GM12878 (cell line): Measurements from ENCODE around the gene RFXANK. TPM values are rescaled to one million over a fixed set of nuclear protein-coding genes. Genes with fewer than 3 reads are reported as not detected.
A peak's percentile ranks its signal among the peaks of the same experiment; 100 is the strongest.

Experiments used
- ATAC-seq: fragments of 200-7000 bp; cut with Tn5 transposase; 3 replicates; pipeline ENCODE4 v1.9.1; 2020; ENCODE audit warnings: mild to moderate bottlenecking, moderate library complexity
- BruUV-seq: library from RNA; stranded (reverse); fragments of 400-500 nt; replicated peaks from 2 replicates; lab custom pipeline; 2021; lab: Mats Ljungman, UMichigan
- CTCF ChIA-PET: fragments of 300-600 bp; sonication (Branson Sonifier 250); formaldehyde crosslinking; extraction: SDS; loops from one replicate; lab custom pipeline; 2021; ENCODE audit warnings: inconsistent platforms; lab: Yijun Ruan, JAX
- POLR2A ChIA-PET: fragments of 350-600 bp; formaldehyde crosslinking; extraction: SDS; loops from one replicate; lab custom pipeline; 2021; ENCODE audit warnings: inconsistent platforms; lab: Charles Lee
- RAD21 ChIA-PET: fragments of 300-600 bp; sonication (Branson Sonifier 250); formaldehyde crosslinking; loops from one replicate; lab custom pipeline; 2023; ENCODE audit warnings: antibody characterized with exemption; ENCODE audit not compliant: unreplicated experiment; lab: Charles Lee
- SMC1A ChIA-PET: fragments of 300-600 bp; sonication (Branson Sonifier 250); formaldehyde crosslinking; loops from one replicate; lab custom pipeline; 2023; ENCODE audit not compliant: unreplicated experiment, uncharacterized antibody; lab: Charles Lee
- DNase-seq: peaks from one replicate; pipeline ENCODE4 v3.0.0-alpha.2; 2011; ENCODE audit warnings: low read depth, low spot score
- FAIRE-seq: peaks from 3 replicates; lab custom pipeline; 2011; peaks lifted over from hg19 to GRCh38; lab: Jason Lieb, UNC
- H2AFZ ChIP-seq: 2 replicates; pipeline ENCODE4 v1.6.0; 2011; ENCODE audit warnings: low read depth, low read length, control low read depth; ENCODE audit not compliant: control insufficient read depth
- H3K27ac ChIP-seq: 2 replicates; pipeline ENCODE4 v1.5.1; 2011; ENCODE audit warnings: control low read depth; ENCODE audit not compliant: control insufficient read depth, insufficient read depth
- H3K27me3 ChIP-seq, 2 experiments: replicated peaks in 1 of 2; 2 replicates each; pipeline versions ENCODE4 v1.6.0 to v1.6.1; 2011; ENCODE audit warnings: low read length in 1 of 2; ENCODE audit not compliant: control insufficient read depth in 2 of 2, insufficient read depth in 2 of 2
- H3K36me3 ChIP-seq, 2 experiments: 2 replicates each; pipeline ENCODE4 v1.5.1; 2011; ENCODE audit warnings: low read length in 1 of 2; ENCODE audit not compliant: control insufficient read depth in 2 of 2, insufficient read depth in 2 of 2
- H3K4me1 ChIP-seq: 2 replicates; pipeline ENCODE4 v1.6.1; 2011; ENCODE audit warnings: mild to moderate bottlenecking, low read length, moderate library complexity, mixed read lengths; ENCODE audit not compliant: control insufficient read depth, insufficient read depth
- H3K4me2 ChIP-seq: 2 replicates; pipeline ENCODE4 v1.6.0; 2011; ENCODE audit warnings: control low read depth; ENCODE audit not compliant: control insufficient read depth, insufficient read depth
- H3K4me3 ChIP-seq: fragments of 200-600 bp; sonication (generic); 2 replicates; pipeline ENCODE4 v1.5.1; 2016
- H3K79me2 ChIP-seq: 2 replicates; pipeline ENCODE4 v1.6.0; 2011; ENCODE audit warnings: low read length; ENCODE audit not compliant: control insufficient read depth, insufficient read depth
- H3K9ac ChIP-seq: 2 replicates; pipeline ENCODE4 v1.8.0; 2011; ENCODE audit warnings: low read length, control low read depth, mixed read lengths; ENCODE audit not compliant: control insufficient read depth, insufficient read depth
- H3K9me3 ChIP-seq: replicated peaks from 3 replicates; pipeline ENCODE4 v1.5.1; 2011; ENCODE audit warnings: mild to moderate bottlenecking, low read length; ENCODE audit not compliant: control insufficient read depth, insufficient read depth
- H4K20me1 ChIP-seq: 2 replicates; pipeline ENCODE4 v1.6.0; 2011; ENCODE audit not compliant: control insufficient read depth, insufficient read depth
- CUX1 ChIP-seq: IDR thresholded peaks from 2 replicates; pipeline ENCODE4 v1.6.1; 2012; ENCODE audit warnings: improper control_type of control experiment, low read depth, low read length; ENCODE audit not compliant: insufficient replicate concordance
- KDM1A ChIP-seq: fragments of 200-600 bp; sonication (generic); IDR thresholded peaks from 2 replicates; pipeline ENCODE4 v1.6.1; 2016; ENCODE audit warnings: borderline replicate concordance
- MXI1 ChIP-seq: fragments of 150-350 bp; IDR thresholded peaks from 2 replicates; pipeline ENCODE4 v1.6.1; 2011; ENCODE audit warnings: low read depth, mild to moderate bottlenecking, inconsistent platforms, low read length, improper control_type of control experiment
- PML ChIP-seq: IDR thresholded peaks from 2 replicates; pipeline ENCODE4 v1.6.1; 2012; ENCODE audit warnings: low read length, inconsistent platforms
- POLR2AphosphoS5 ChIP-seq: IDR thresholded peaks from 2 replicates; pipeline ENCODE4 v1.6.1; 2011; ENCODE audit warnings: mild to moderate bottlenecking, low read length, inconsistent platforms
- ZSCAN29 ChIP-seq: fragments of 450-650 bp; IDR thresholded peaks from 2 replicates; pipeline ENCODE4 v1.6.1; 2017; ENCODE audit warnings: mild to moderate bottlenecking, moderate library complexity
- WGBS: methylation state at CpG from one replicate; pipeline ENCODE4 v1.1.6; 2016; ENCODE audit warnings: low lambda C conversion rate; ENCODE audit not compliant: insufficient replicate concordance, insufficient coverage; ENCODE audit errors: missing lambda C conversion rate; 5-methylcytosine and 5-hydroxymethylcytosine counted together
- in situ Hi-C: fragments of 300-500 bp; cut with MboI; formaldehyde crosslinking; loops from 9 replicates; pipeline ENCODE4 v1.14.3; 2018; ENCODE audit warnings: mixed read lengths
- intact Hi-C: fragments of 100-400 bp; cut with micrococcal nuclease; formaldehyde crosslinking; loops from one replicate; pipeline ENCODE4 v1.14.2; 2022; ENCODE audit not compliant: unreplicated experiment
- polyA plus RNA-seq, 11 experiments: library from polyadenylated mRNA; depleted of rRNA in 4 of 11; unstranded in 6 of 11; stranded (reverse) in 5 of 11; fragments of >200 nt; fragmentation: Nextera tagmentation in 4 of 11; fragmentation: Illumina TruSeq in 1 of 11; extraction: Ambion mirVana in 4 of 11; extraction: Trizol in 1 of 11; gene quantifications; 1 replicate in 1 of 11; 2 replicates in 10 of 11; pipeline versions ENCODE4 v1.2.1 to v1.2.3, GENCODE V29; 2011 to 2016; ENCODE audit warnings: inconsistent platforms in 2 of 11, missing spikeins in 2 of 11, low read depth in 1 of 11
- total RNA-seq, 4 experiments: library from RNA; depleted of rRNA in 3 of 4; stranded (reverse); fragments of >200 nt in 3 of 4; fragmentation: Illumina TruSeq in 1 of 4; extraction: Trizol in 1 of 4; gene quantifications; 2 replicates each; pipeline versions ENCODE4 v1.2.1 to v1.2.3, GENCODE V29; 2013 to 2021
- TF ChIP-seq, protein P1 (sequence below): fragments of 450-650 bp; IDR thresholded peaks from 2 replicates; pipeline ENCODE4 v1.6.1; 2017; ENCODE audit warnings: borderline replicate concordance

Gene RFXANK
- total and polyA plus RNA-seq, 10 of the 15 experiments (the other 5 are each of a cell fraction or from before 2014, with no cell fraction given), result 70.8 to 125 (median 95.7) TPM

DNA sequence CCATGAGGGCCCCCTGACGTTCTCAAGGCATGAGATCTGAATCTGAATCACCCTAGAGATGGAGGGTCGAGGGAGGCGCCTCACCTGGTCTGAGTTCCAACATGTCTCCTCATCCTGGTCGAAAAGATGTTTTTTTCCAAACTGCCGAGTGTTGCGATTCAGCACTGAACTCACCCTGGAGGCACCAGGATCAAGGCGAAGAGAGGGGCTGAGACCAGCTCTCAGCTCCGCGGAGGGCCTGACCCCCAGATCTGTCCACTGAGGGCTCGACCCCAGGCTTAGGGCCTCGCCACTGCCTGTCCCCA is 10.6 kb downstream of the RFXANK start:
- peak overlapping the region; percentile 75 for H3K27ac ChIP-seq
- in situ Hi-C loops (no loop called here), intact Hi-C loops (no loop called here)
- peak overlapping the region; percentile 78 for H2AFZ ChIP-seq
- peaks cover 4 to 12% of the 10 kb centered on the region in 2 experiments; a peak in 3 of 4 replicates for H3K36me3 ChIP-seq
- ChIA-PET POLR2A (interaction anchor here (3.2 kb wide), 1 partner anchor 10 kb away, joined by 25 read pairs; the partner anchor contains the start of genes BORCS8 and RFXANK), CTCF (interaction anchor here (0.6 to 1.0 kb wide), 4 partner anchors 22 to 1998 kb away, joined by 3 to 6 read pairs (median 3); no protein-coding TSS in a partner anchor), RAD21 (interaction anchor here (1.2 to 2.3 kb wide), 5 partner anchors 8 to 28 kb away, joined by 3 to 15 read pairs (median 5); partner anchors contain the start of genes BORCS8 and RFXANK), SMC1A (interaction anchor here (0.9 to 1.5 kb wide), 4 partner anchors 9 to 47 kb away, joined by 3 to 12 read pairs (median 4); no protein-coding TSS in a partner anchor)
- H3K27me3 ChIP-seq, result no peaks in the 10 kb centered on the region
- FAIRE-seq (peak; percentile 57), ATAC-seq (peak; percentile 20), DNase-seq (no peak)
- peak overlapping the region; percentile 93 for H3K4me3 ChIP-seq
- H3K79me2 ChIP-seq, result peaks cover 16% of the 10 kb centered on the region
- no TSS peak for BruUV-seq
- TF ChIP-seq KDM1A (no peak), PML (0 out of 2 replicates have a peak, but pooled peaks have one; percentile 1), POLR2AphosphoS5 (0 out of 2 replicates have a peak, but pooled peaks have one; percentile 19)
- H3K9ac ChIP-seq, result peak overlapping the region; percentile 70
- WGBS, result 3% methylated on average over 11 of the region's 11 CpGs
- H4K20me1 ChIP-seq, result no peaks in the 10 kb centered on the region
- H3K4me1 ChIP-seq, result peaks cover 8% of the 10 kb centered on the region; the same call in 1 of the 2 replicates
- H3K4me2 ChIP-seq, result peak overlapping the region; percentile 99
- no peaks in the 10 kb centered on the region for H3K9me3 ChIP-seq

GRCh38 chr19:19203012-19203856 is 11.2 kb downstream of the RFXANK start, which contains the start of gene NR2C2AP:
Gene NR2C2AP, minus strand, starts transcription at chr19:19203414. Its CDS starts 354 bp downstream, at chr19:19203060.
- 11% methylated on average over 56 of the region's 60 CpGs for WGBS
- POLR2A ChIA-PET, result interaction anchor here (3.2 kb wide), 1 partner anchor 11 kb away, joined by 25 read pairs; the partner anchor contains the start of genes BORCS8 and RFXANK
- peak; percentile 81 for FAIRE-seq
- no peak for TF ChIP-seq ZSCAN29
- TF ChIP-seq, protein P1, sequence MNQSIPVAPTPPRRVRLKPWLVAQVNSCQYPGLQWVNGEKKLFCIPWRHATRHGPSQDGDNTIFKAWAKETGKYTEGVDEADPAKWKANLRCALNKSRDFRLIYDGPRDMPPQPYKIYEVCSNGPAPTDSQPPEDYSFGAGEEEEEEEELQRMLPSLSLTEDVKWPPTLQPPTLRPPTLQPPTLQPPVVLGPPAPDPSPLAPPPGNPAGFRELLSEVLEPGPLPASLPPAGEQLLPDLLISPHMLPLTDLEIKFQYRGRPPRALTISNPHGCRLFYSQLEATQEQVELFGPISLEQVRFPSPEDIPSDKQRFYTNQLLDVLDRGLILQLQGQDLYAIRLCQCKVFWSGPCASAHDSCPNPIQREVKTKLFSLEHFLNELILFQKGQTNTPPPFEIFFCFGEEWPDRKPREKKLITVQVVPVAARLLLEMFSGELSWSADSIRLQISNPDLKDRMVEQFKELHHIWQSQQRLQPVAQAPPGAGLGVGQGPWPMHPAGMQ, result no peak
- TF ChIP-seq MXI1, result peak; percentile 72
- no peak for TF ChIP-seq CUX1

More at GRCh38 chr19:19203012-19203856, 11.2 kb downstream of the RFXANK start, which contains the start of gene NR2C2AP:
- Histone ChIP-seq H3K79me2 (peaks cover 16% of the 10 kb centered on the region), H3K4me2 (peak within 1 kb of the TSS; percentile 99), H3K4me1 (peaks cover 8% of the 10 kb centered on the region; the same call in 1 of the 2 replicates), H4K20me1 (no peaks in the 10 kb centered on the region), H2AFZ (peak within 1 kb of the TSS; percentile 78), H3K9ac (peak within 1 kb of the TSS; percentile 70), H3K36me3 (peaks cover 4 to 12% of the 10 kb centered on the region in 2 experiments; a peak in 3 of 4 replicates), H3K27ac (peak within 1 kb of the TSS; percentile 75), H3K27me3 (no peaks in the 10 kb centered on the region), H3K9me3 (no peaks in the 10 kb centered on the region), H3K4me3 (peak within 1 kb of the TSS; percentile 93)
- in situ Hi-C loops (no loop called here), intact Hi-C loops (no loop called here)
- ATAC-seq (peak; percentile 94), DNase-seq (peak; percentile 73)
- CTCF ChIA-PET, result interaction anchor here (0.6 to 1.0 kb wide), 5 partner anchors 10 to 1998 kb away, joined by 3 to 6 read pairs (median 3); no protein-coding TSS in a partner anchor
- SMC1A ChIA-PET, result interaction anchor here (0.9 to 1.5 kb wide), 5 partner anchors 10 to 112 kb away, joined by 3 to 12 read pairs (median 3); no protein-coding TSS in a partner anchor
- RAD21 ChIA-PET, result interaction anchor here (1.2 to 2.3 kb wide), 5 partner anchors 9 to 28 kb away, joined by 3 to 15 read pairs (median 5); partner anchors contain the start of genes BORCS8 and RFXANK
- TSS peak; percentile 96 for BruUV-seq
